SK-N-SH (cell line): ENCODE data around the gene ZER1.

Experiments
- EP300 ChIP-seq, 2 experiments: IDR thresholded peaks; 2 replicates each; pipeline versions ENCODE4 v1.4.0 to v1.6.1; 2012; ENCODE audit warnings: borderline replicate concordance in 1 of 2, low read depth in 1 of 2, low read length in 1 of 2
- EZH2phosphoT487 ChIP-seq: fragments of 200-600 bp; sonication (generic); IDR thresholded peaks from 2 replicates; pipeline ENCODE4 v1.6.1; 2017; ENCODE audit warnings: low read depth, mixed run types, mild to moderate bottlenecking, antibody characterized with exemption, moderate library complexity, borderline replicate concordance
- NFIC ChIP-seq: IDR thresholded peaks from 2 replicates; pipeline ENCODE4 v1.4.0; 2012; ENCODE audit warnings: borderline replicate concordance
- POLR2AphosphoS5 ChIP-seq: IDR thresholded peaks from 2 replicates; pipeline ENCODE4 v1.6.1; 2012; ENCODE audit warnings: low read depth, low read length
- RAD21 ChIP-seq: IDR thresholded peaks from 2 replicates; pipeline ENCODE4 v1.6.1; 2012; ENCODE audit warnings: mild to moderate bottlenecking, low read length
- TCF12 ChIP-seq: IDR thresholded peaks from 2 replicates; pipeline ENCODE4 v1.4.0; 2012
- TF ChIP-seq, protein P1 (sequence below): fragments of 200-600 bp; sonication (generic); IDR thresholded peaks from 2 replicates; pipeline ENCODE4 v1.6.1; 2017; ENCODE audit warnings: antibody characterized with exemption, mild to moderate bottlenecking, moderate library complexity
- TF ChIP-seq, protein P2 (sequence below): IDR thresholded peaks from 2 replicates; pipeline ENCODE4 v1.4.0; 2012; ENCODE audit warnings: low read depth, borderline replicate concordance
- TF ChIP-seq, protein P3 (sequence below): IDR thresholded peaks from 2 replicates; pipeline ENCODE4; 2012
- TF ChIP-seq, protein P4 (sequence below): fragments of 150-350 bp; IDR thresholded peaks from 2 replicates; pipeline ENCODE4 v1.6.1; 2016; ENCODE audit warnings: mild to moderate bottlenecking, low read depth, low read length

DNA sequence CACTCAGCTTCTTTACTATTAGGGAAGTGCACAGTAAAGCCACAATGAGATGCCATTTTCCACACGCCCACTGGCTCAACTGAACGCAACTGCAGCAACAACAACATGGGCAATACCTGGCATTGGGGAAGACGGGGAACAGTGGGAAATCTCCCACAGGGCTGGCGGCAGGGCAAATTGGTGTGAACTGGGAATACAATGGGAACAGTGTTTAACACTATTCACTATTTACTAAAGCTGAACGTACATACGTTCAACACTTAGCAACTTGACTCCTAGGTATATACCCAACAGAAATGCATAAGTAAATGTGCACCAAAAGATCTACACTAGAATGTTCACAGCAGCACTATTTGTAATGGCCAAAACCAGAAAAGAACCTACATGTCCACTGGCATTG, 14.1 kb downstream of the ZER1 start:
- TF ChIP-seq, protein P1, sequence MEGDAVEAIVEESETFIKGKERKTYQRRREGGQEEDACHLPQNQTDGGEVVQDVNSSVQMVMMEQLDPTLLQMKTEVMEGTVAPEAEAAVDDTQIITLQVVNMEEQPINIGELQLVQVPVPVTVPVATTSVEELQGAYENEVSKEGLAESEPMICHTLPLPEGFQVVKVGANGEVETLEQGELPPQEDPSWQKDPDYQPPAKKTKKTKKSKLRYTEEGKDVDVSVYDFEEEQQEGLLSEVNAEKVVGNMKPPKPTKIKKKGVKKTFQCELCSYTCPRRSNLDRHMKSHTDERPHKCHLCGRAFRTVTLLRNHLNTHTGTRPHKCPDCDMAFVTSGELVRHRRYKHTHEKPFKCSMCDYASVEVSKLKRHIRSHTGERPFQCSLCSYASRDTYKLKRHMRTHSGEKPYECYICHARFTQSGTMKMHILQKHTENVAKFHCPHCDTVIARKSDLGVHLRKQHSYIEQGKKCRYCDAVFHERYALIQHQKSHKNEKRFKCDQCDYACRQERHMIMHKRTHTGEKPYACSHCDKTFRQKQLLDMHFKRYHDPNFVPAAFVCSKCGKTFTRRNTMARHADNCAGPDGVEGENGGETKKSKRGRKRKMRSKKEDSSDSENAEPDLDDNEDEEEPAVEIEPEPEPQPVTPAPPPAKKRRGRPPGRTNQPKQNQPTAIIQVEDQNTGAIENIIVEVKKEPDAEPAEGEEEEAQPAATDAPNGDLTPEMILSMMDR: no peak
- TF ChIP-seq, protein P2, sequence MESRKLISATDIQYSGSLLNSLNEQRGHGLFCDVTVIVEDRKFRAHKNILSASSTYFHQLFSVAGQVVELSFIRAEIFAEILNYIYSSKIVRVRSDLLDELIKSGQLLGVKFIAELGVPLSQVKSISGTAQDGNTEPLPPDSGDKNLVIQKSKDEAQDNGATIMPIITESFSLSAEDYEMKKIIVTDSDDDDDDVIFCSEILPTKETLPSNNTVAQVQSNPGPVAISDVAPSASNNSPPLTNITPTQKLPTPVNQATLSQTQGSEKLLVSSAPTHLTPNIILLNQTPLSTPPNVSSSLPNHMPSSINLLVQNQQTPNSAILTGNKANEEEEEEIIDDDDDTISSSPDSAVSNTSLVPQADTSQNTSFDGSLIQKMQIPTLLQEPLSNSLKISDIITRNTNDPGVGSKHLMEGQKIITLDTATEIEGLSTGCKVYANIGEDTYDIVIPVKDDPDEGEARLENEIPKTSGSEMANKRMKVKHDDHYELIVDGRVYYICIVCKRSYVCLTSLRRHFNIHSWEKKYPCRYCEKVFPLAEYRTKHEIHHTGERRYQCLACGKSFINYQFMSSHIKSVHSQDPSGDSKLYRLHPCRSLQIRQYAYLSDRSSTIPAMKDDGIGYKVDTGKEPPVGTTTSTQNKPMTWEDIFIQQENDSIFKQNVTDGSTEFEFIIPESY: no peak
- TF ChIP-seq, protein P3, sequence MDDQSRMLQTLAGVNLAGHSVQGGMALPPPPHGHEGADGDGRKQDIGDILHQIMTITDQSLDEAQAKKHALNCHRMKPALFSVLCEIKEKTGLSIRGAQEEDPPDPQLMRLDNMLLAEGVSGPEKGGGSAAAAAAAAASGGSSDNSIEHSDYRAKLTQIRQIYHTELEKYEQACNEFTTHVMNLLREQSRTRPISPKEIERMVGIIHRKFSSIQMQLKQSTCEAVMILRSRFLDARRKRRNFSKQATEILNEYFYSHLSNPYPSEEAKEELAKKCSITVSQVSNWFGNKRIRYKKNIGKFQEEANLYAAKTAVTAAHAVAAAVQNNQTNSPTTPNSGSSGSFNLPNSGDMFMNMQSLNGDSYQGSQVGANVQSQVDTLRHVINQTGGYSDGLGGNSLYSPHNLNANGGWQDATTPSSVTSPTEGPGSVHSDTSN: no peak
- no peak for TF ChIP-seq EZH2phosphoT487
- TF ChIP-seq EP300 (IDR thresholded peaks at IDR 0.05; ENCODE audit: borderline replicate concordance in 1 of 2, low read depth in 1 of 2, low read length in 1 of 2): no peak
- no peak for TF ChIP-seq RAD21
- no peak for TF ChIP-seq NFIC
- no peak for TF ChIP-seq POLR2AphosphoS5
- TF ChIP-seq, protein P4, sequence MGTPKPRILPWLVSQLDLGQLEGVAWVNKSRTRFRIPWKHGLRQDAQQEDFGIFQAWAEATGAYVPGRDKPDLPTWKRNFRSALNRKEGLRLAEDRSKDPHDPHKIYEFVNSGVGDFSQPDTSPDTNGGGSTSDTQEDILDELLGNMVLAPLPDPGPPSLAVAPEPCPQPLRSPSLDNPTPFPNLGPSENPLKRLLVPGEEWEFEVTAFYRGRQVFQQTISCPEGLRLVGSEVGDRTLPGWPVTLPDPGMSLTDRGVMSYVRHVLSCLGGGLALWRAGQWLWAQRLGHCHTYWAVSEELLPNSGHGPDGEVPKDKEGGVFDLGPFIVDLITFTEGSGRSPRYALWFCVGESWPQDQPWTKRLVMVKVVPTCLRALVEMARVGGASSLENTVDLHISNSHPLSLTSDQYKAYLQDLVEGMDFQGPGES: no peak
- TF ChIP-seq TCF12: no peak
